Measurements from ENCODE around the gene DEGS2.

DNA sequence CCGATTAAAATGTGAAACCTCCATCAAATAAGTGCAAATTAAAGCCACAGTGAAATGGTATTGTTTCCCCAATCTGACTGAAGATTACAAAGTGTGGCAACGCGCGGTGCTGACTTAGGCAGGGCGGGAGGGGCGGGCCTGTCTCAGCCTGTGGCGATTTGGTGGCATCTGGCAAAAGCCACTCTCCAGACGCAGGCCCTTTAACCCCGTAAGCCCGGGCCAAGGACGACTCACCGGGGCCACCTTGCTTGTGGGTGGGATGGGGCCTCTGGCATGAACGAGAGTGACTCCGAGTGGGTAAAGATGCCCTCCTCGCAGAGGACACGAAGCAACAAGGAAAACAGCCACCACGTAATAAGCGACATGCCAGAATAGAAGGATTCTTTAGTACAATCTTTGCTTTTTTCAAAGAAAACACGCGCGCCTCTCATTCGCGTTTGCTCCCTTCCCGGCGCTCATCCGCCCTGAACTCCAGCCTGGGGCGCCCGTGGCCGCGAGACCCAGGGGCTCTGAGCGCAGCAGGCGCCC lies 815 bp downstream of the DEGS2 start:
- TF ChIP-seq, protein P1, sequence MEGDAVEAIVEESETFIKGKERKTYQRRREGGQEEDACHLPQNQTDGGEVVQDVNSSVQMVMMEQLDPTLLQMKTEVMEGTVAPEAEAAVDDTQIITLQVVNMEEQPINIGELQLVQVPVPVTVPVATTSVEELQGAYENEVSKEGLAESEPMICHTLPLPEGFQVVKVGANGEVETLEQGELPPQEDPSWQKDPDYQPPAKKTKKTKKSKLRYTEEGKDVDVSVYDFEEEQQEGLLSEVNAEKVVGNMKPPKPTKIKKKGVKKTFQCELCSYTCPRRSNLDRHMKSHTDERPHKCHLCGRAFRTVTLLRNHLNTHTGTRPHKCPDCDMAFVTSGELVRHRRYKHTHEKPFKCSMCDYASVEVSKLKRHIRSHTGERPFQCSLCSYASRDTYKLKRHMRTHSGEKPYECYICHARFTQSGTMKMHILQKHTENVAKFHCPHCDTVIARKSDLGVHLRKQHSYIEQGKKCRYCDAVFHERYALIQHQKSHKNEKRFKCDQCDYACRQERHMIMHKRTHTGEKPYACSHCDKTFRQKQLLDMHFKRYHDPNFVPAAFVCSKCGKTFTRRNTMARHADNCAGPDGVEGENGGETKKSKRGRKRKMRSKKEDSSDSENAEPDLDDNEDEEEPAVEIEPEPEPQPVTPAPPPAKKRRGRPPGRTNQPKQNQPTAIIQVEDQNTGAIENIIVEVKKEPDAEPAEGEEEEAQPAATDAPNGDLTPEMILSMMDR (IDR thresholded peaks at IDR 0.05): no peak
- TF ChIP-seq POLR2A (IDR thresholded peaks at IDR 0.05): no peak

Measured in body of pancreas (tissue), 4 donors.